ENCODE measurements around the gene OGFOD2.

OGFOD2 gene

GRCh38 chr12:122974892-122975789, at the start of gene OGFOD2:
Gene OGFOD2 (plus strand): TSS chr12:122975244. CDS start chr12:122975252, 8 bp downstream.
- Histone ChIP-seq H3K9ac (ENCODE audit: low read length in 5 of 5) (peak within 1 kb of the TSS; percentile 82 to 95 (median 88)), H3K4me1 (ENCODE audit: control insufficient read depth in 5 of 5, insufficient read depth in 5 of 5, low read length in 5 of 5) (peaks cover 13 to 56% (median 45%) of the 10 kb centered on the region in 5 donors), H3K4me3 (ENCODE audit: low read depth in 1 of 5, low read length in 5 of 5) (peak within 1 kb of the TSS; percentile 89 to 100 (median 94)), H3K27ac (ENCODE audit: low read depth, low read length) (peak within 1 kb of the TSS; percentile 97), H3K9me3 (ENCODE audit: control insufficient read depth in 5 of 5, low read length in 5 of 5) (no peaks in the 10 kb centered on the region), H3K36me3 (ENCODE audit: control insufficient read depth in 5 of 5, insufficient read depth in 5 of 5, low read length in 5 of 5) (peaks cover 0 to 15% (median 10%) of the 10 kb centered on the region in 5 donors), H3K27me3 (ENCODE audit: control insufficient read depth in 5 of 5, insufficient read depth in 4 of 5, low read length in 5 of 5) (no peaks in the 10 kb centered on the region)

GRCh38 chr12:122927756-122928403, 47.2 kb upstream of the OGFOD2 start:
- Histone ChIP-seq H3K27me3 (ENCODE audit: control insufficient read depth in 5 of 5, insufficient read depth in 4 of 5, low read length in 5 of 5) (no peaks in the 10 kb centered on the region), H3K9me3 (ENCODE audit: control insufficient read depth in 5 of 5, low read length in 5 of 5) (no peaks in the 10 kb centered on the region), H3K4me1 (ENCODE audit: control insufficient read depth in 5 of 5, insufficient read depth in 5 of 5, low read length in 5 of 5) (peaks cover 0 to 6% (median 0%) of the 10 kb centered on the region in 5 donors), H3K4me3 (ENCODE audit: low read depth in 1 of 5, low read length in 5 of 5) (no peak overlapping the region), H3K27ac (ENCODE audit: low read depth, low read length) (no peak overlapping the region), H3K9ac (ENCODE audit: low read length in 5 of 5) (no peak overlapping the region), H3K36me3 (ENCODE audit: control insufficient read depth in 5 of 5, insufficient read depth in 5 of 5, low read length in 5 of 5) (peaks cover 0 to 14% (median 7%) of the 10 kb centered on the region in 5 donors)

- H3K9ac ChIP-seq (ENCODE audit: low read length in 5 of 5): no peak overlapping the region
- H3K4me1 ChIP-seq (ENCODE audit: control insufficient read depth in 5 of 5, insufficient read depth in 5 of 5, low read length in 5 of 5): peaks cover 0 to 6% (median 0%) of the 10 kb centered on the region in 5 donors
- H3K27me3 ChIP-seq (ENCODE audit: control insufficient read depth in 5 of 5, insufficient read depth in 4 of 5, low read length in 5 of 5): no peaks in the 10 kb centered on the region
These were observed 46.5 kb upstream of the OGFOD2 start for GRCh38 chr12:122928404-122929147.

GRCh38 chr12:122929148-122929538, 45.9 kb upstream of the OGFOD2 start:
- peaks cover 0 to 6% (median 0%) of the 10 kb centered on the region in 5 donors for H3K4me1 ChIP-seq (ENCODE audit: control insufficient read depth in 5 of 5, insufficient read depth in 5 of 5, low read length in 5 of 5)
- H3K4me3 ChIP-seq (ENCODE audit: low read depth in 1 of 5, low read length in 5 of 5): no peak overlapping the region
- H3K27me3 ChIP-seq (ENCODE audit: control insufficient read depth in 5 of 5, insufficient read depth in 4 of 5, low read length in 5 of 5): no peaks in the 10 kb centered on the region
- no peak overlapping the region for H3K27ac ChIP-seq (ENCODE audit: low read depth, low read length)
- no peak overlapping the region for H3K9ac ChIP-seq (ENCODE audit: low read length in 5 of 5)
- peaks cover 0 to 14% (median 7%) of the 10 kb centered on the region in 5 donors for H3K36me3 ChIP-seq (ENCODE audit: control insufficient read depth in 5 of 5, insufficient read depth in 5 of 5, low read length in 5 of 5)
- no peaks in the 10 kb centered on the region for H3K9me3 ChIP-seq (ENCODE audit: control insufficient read depth in 5 of 5, low read length in 5 of 5)

More at GRCh38 chr12:122928404-122929147, 46.5 kb upstream of the OGFOD2 start:
- Histone ChIP-seq H3K36me3 (ENCODE audit: control insufficient read depth in 5 of 5, insufficient read depth in 5 of 5, low read length in 5 of 5) (peaks cover 0 to 14% (median 7%) of the 10 kb centered on the region in 5 donors), H3K27ac (ENCODE audit: low read depth, low read length) (no peak overlapping the region), H3K4me3 (ENCODE audit: low read depth in 1 of 5, low read length in 5 of 5) (no peak overlapping the region), H3K9me3 (ENCODE audit: control insufficient read depth in 5 of 5, low read length in 5 of 5) (no peaks in the 10 kb centered on the region)

- Histone ChIP-seq H3K9me3 (ENCODE audit: control insufficient read depth in 5 of 5, low read length in 5 of 5) (no peaks in the 10 kb centered on the region), H3K36me3 (ENCODE audit: control insufficient read depth in 5 of 5, insufficient read depth in 5 of 5, low read length in 5 of 5) (peaks cover 0 to 14% (median 7%) of the 10 kb centered on the region in 5 donors), H3K9ac (ENCODE audit: low read length in 5 of 5) (no peak overlapping the region), H3K27me3 (ENCODE audit: control insufficient read depth in 5 of 5, insufficient read depth in 4 of 5, low read length in 5 of 5) (no peaks in the 10 kb centered on the region), H3K4me1 (ENCODE audit: control insufficient read depth in 5 of 5, insufficient read depth in 5 of 5, low read length in 5 of 5) (peaks cover 0 to 6% (median 0%) of the 10 kb centered on the region in 5 donors), H3K27ac (ENCODE audit: low read depth, low read length) (no peak overlapping the region), H3K4me3 (ENCODE audit: low read depth in 1 of 5, low read length in 5 of 5) (no peak overlapping the region)
These were observed 45.2 kb upstream of the OGFOD2 start for GRCh38 chr12:122929812-122930211.

- peaks cover 0 to 15% (median 7%) of the 10 kb centered on the region in 5 donors for H3K36me3 ChIP-seq (ENCODE audit: control insufficient read depth in 5 of 5, insufficient read depth in 5 of 5, low read length in 5 of 5)
- no peaks in the 10 kb centered on the region for H3K9me3 ChIP-seq (ENCODE audit: control insufficient read depth in 5 of 5, low read length in 5 of 5)
- H3K4me1 ChIP-seq (ENCODE audit: control insufficient read depth in 5 of 5, insufficient read depth in 5 of 5, low read length in 5 of 5): peaks cover 0 to 6% (median 0%) of the 10 kb centered on the region in 5 donors
- no peaks in the 10 kb centered on the region for H3K27me3 ChIP-seq (ENCODE audit: control insufficient read depth in 5 of 5, insufficient read depth in 4 of 5, low read length in 5 of 5)
- H3K27ac ChIP-seq (ENCODE audit: low read depth, low read length): no peak overlapping the region
- no peak overlapping the region for H3K9ac ChIP-seq (ENCODE audit: low read length in 5 of 5)
- H3K4me3 ChIP-seq (ENCODE audit: low read depth in 1 of 5, low read length in 5 of 5): no peak overlapping the region
These were observed 42.8 kb upstream of the OGFOD2 start for GRCh38 chr12:122932207-122932606.

GRCh38 chr12:122934722-122935121, 40.3 kb upstream of the OGFOD2 start:
- H3K9ac ChIP-seq (ENCODE audit: low read length in 5 of 5): no peak overlapping the region
- no peak overlapping the region for H3K27ac ChIP-seq (ENCODE audit: low read depth, low read length)
- no peaks in the 10 kb centered on the region for H3K9me3 ChIP-seq (ENCODE audit: control insufficient read depth in 5 of 5, low read length in 5 of 5)
- no peaks in the 10 kb centered on the region for H3K4me1 ChIP-seq (ENCODE audit: control insufficient read depth in 5 of 5, insufficient read depth in 5 of 5, low read length in 5 of 5)
- H3K36me3 ChIP-seq (ENCODE audit: control insufficient read depth in 5 of 5, insufficient read depth in 5 of 5, low read length in 5 of 5): peaks cover 0 to 16% (median 8%) of the 10 kb centered on the region in 5 donors
- no peak overlapping the region for H3K4me3 ChIP-seq (ENCODE audit: low read depth in 1 of 5, low read length in 5 of 5)
- no peaks in the 10 kb centered on the region for H3K27me3 ChIP-seq (ENCODE audit: control insufficient read depth in 5 of 5, insufficient read depth in 4 of 5, low read length in 5 of 5)

GRCh38 chr12:122935318-122935717, 39.7 kb upstream of the OGFOD2 start:
- peaks cover 0 to 13% (median 7%) of the 10 kb centered on the region in 5 donors for H3K36me3 ChIP-seq (ENCODE audit: control insufficient read depth in 5 of 5, insufficient read depth in 5 of 5, low read length in 5 of 5)
- H3K9me3 ChIP-seq (ENCODE audit: control insufficient read depth in 5 of 5, low read length in 5 of 5): no peaks in the 10 kb centered on the region
- no peak overlapping the region for H3K9ac ChIP-seq (ENCODE audit: low read length in 5 of 5)
- no peak overlapping the region for H3K27ac ChIP-seq (ENCODE audit: low read depth, low read length)
- no peak overlapping the region for H3K4me3 ChIP-seq (ENCODE audit: low read depth in 1 of 5, low read length in 5 of 5)
- H3K4me1 ChIP-seq (ENCODE audit: control insufficient read depth in 5 of 5, insufficient read depth in 5 of 5, low read length in 5 of 5): no peaks in the 10 kb centered on the region
- no peaks in the 10 kb centered on the region for H3K27me3 ChIP-seq (ENCODE audit: control insufficient read depth in 5 of 5, insufficient read depth in 4 of 5, low read length in 5 of 5)

- H3K36me3 ChIP-seq (ENCODE audit: control insufficient read depth in 5 of 5, insufficient read depth in 5 of 5, low read length in 5 of 5): peaks cover 0 to 7% (median 0%) of the 10 kb centered on the region in 5 donors
- H3K27ac ChIP-seq (ENCODE audit: low read depth, low read length): no peak overlapping the region
- no peak overlapping the region for H3K4me3 ChIP-seq (ENCODE audit: low read depth in 1 of 5, low read length in 5 of 5)
These were observed 37.4 kb upstream of the OGFOD2 start for GRCh38 chr12:122937622-122938091.

More at GRCh38 chr12:122937622-122938091, 37.4 kb upstream of the OGFOD2 start:
- Histone ChIP-seq H3K27me3 (ENCODE audit: control insufficient read depth in 5 of 5, insufficient read depth in 4 of 5, low read length in 5 of 5) (no peaks in the 10 kb centered on the region), H3K9ac (ENCODE audit: low read length in 5 of 5) (no peak overlapping the region), H3K4me1 (ENCODE audit: control insufficient read depth in 5 of 5, insufficient read depth in 5 of 5, low read length in 5 of 5) (peaks cover 0 to 2% (median 0%) of the 10 kb centered on the region in 5 donors), H3K9me3 (ENCODE audit: control insufficient read depth in 5 of 5, low read length in 5 of 5) (no peaks in the 10 kb centered on the region)
